ENCODE results near the gene PCDH12. TPM values are rescaled to one million over a fixed set of nuclear protein-coding genes. Genes with fewer than 3 reads are reported as not detected.

The PCDH12 gene
- total RNA-seq, 1 donor from 2014 or later, result 0.61 TPM

DNA sequence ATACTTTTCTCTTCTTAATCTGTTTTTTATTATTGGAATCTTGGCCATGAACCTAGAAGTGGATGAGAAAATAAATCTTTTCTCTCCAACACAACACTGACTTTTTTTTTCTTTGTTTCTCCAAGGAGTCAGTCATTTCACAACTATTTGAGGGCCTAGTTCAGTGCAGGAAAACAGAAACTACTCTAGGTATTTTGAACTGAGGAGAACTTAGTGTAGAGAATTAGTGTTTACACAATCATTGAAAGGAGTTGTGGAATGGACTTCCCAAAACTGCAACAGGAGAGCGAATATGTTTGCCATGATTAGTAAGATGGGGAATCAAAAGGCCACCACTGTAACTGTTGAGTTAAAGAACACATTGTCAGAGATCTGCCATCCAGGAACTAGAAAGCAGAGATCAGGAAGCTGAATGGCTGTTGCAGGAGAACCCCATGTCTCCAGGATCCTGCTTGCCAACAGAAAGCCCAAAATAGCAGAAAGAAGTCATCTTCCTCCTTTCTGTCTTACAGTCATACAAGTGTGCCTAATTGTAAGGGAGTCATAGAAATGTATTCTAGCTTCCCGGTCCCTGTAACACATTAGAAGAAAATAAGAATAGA, 59.5 kb downstream of the PCDH12 start:
- Mint-ChIP-seq H3K27me3 (ENCODE audit: low read depth) (no peaks in the 10 kb centered on the region), H3K27ac (ENCODE audit: unreplicated experiment) (no peak overlapping the region), H3K4me1 (no peaks in the 10 kb centered on the region), H3K9me3 (no peaks in the 10 kb centered on the region), H3K36me3 (ENCODE audit: low read depth) (no peaks in the 10 kb centered on the region), H3K4me3 (no peak overlapping the region)
- TF ChIP-seq, protein P1, sequence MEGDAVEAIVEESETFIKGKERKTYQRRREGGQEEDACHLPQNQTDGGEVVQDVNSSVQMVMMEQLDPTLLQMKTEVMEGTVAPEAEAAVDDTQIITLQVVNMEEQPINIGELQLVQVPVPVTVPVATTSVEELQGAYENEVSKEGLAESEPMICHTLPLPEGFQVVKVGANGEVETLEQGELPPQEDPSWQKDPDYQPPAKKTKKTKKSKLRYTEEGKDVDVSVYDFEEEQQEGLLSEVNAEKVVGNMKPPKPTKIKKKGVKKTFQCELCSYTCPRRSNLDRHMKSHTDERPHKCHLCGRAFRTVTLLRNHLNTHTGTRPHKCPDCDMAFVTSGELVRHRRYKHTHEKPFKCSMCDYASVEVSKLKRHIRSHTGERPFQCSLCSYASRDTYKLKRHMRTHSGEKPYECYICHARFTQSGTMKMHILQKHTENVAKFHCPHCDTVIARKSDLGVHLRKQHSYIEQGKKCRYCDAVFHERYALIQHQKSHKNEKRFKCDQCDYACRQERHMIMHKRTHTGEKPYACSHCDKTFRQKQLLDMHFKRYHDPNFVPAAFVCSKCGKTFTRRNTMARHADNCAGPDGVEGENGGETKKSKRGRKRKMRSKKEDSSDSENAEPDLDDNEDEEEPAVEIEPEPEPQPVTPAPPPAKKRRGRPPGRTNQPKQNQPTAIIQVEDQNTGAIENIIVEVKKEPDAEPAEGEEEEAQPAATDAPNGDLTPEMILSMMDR (conservative IDR thresholded peaks at IDR 0.05), result no peak
- no peak for DNase-seq (ENCODE audit: low read depth, low spot score)

GRCh38 chr5:141897425-141897824, 60.6 kb downstream of the PCDH12 start:
- no peaks in the 10 kb centered on the region for H3K27me3 Mint-ChIP-seq (ENCODE audit: low read depth)
- TF ChIP-seq, protein P1 (conservative IDR thresholded peaks at IDR 0.05), result no peak
- no peaks in the 10 kb centered on the region for H3K36me3 Mint-ChIP-seq (ENCODE audit: low read depth)
- no peak overlapping the region for H3K27ac Mint-ChIP-seq (ENCODE audit: unreplicated experiment)
- no peak for DNase-seq (ENCODE audit: low read depth, low spot score)
- H3K4me3 Mint-ChIP-seq, result no peak overlapping the region
- no peaks in the 10 kb centered on the region for H3K9me3 Mint-ChIP-seq
- H3K4me1 Mint-ChIP-seq, result no peaks in the 10 kb centered on the region

Other genes with a start within 250 kb of the PCDH12 start
- 16.2 and 17.3 TPM in 2 replicates for gene PCDH1, start 79.8 kb downstream of the PCDH12 start, total RNA-seq
- gene DELE1, start 34.3 kb downstream of the PCDH12 start, total RNA-seq, result 88.7 and 93.5 TPM in 2 replicates
- gene RNF14, start 10.9 kb upstream of the PCDH12 start, total RNA-seq, result 36.9 and 41.4 TPM in 2 replicates
- gene GNPDA1, start 54.8 kb upstream of the PCDH12 start, total RNA-seq, result 74.2 and 76.8 TPM in 2 replicates
- gene NDFIP1, start 150.6 kb upstream of the PCDH12 start, total RNA-seq, result 43.4 and 43.6 TPM in 2 replicates